HEK293 (cell line): Measurements from ENCODE around the gene LHFPL3.
"Not testable (repeated sequence)": the region's sequence is repeated elsewhere in the genome, so short reads cannot be mapped to it uniquely, and the experiment has no call there.

Source experiments
- CTCF ChIA-PET: fragments of 350-600 bp; formaldehyde crosslinking; extraction: SDS; loops from one replicate; lab custom pipeline; 2021; ENCODE audit warnings: antibody characterized with exemption; lab: Yijun Ruan, JAX
- POLR2A ChIA-PET: fragments of 300-600 bp; formaldehyde crosslinking; extraction: SDS; loops from one replicate; lab custom pipeline; 2020; ENCODE audit warnings: antibody characterized with exemption, inconsistent platforms; lab: Yijun Ruan, JAX
- H3K27ac ChIP-seq: fragments of 200-500 bp; sonication (Bioruptor generic); 2 replicates; pipeline ENCODE4 v1.5.1; 2014; ENCODE audit warnings: low read depth, low read length, control low read depth, inconsistent platforms; ENCODE audit errors: extremely low read depth
- H3K36me3 ChIP-seq, 2 experiments: fragments of 200-500 bp in 1 of 2; sonication (Bioruptor generic) in 1 of 2; 1 replicate in 1 of 2; 2 replicates in 1 of 2; pipeline ENCODE4 v1.5.1; 2014 to 2017; ENCODE audit warnings: inconsistent platforms in 2 of 2, low read length in 2 of 2; ENCODE audit not compliant: control insufficient read depth in 2 of 2, insufficient read depth in 1 of 2
- H3K4me1 ChIP-seq: fragments of 200-500 bp; sonication (Bioruptor generic); 2 replicates; pipeline ENCODE4 v1.5.1; 2014; ENCODE audit warnings: mild to moderate bottlenecking, low read length, inconsistent platforms; ENCODE audit not compliant: control insufficient read depth, insufficient read depth
- H3K4me3 ChIP-seq: 2 replicates; pipeline ENCODE4 v1.5.1; 2011; ENCODE audit warnings: low read depth, mild to moderate bottlenecking, control low read depth, low read length, moderate library complexity
- H3K9me3 ChIP-seq: fragments of 200-500 bp; sonication (Bioruptor generic); 2 replicates; pipeline ENCODE4 v1.5.1; 2014; ENCODE audit warnings: low read depth, low read length, inconsistent platforms; ENCODE audit not compliant: control insufficient read depth, insufficient read depth
- GLIS2 ChIP-seq: fragments of 450-650 bp; formaldehyde crosslinking; IDR thresholded peaks from 2 replicates; pipeline ENCODE4 v1.5.1; 2016; ENCODE audit warnings: missing biosample characterization, missing genetic modification characterization
- KLF16 ChIP-seq: fragments of 450-650 bp; formaldehyde crosslinking; IDR thresholded peaks from 2 replicates; pipeline ENCODE4 v1.5.1; 2017; ENCODE audit warnings: missing biosample characterization, missing genetic modification characterization
- MZF1 ChIP-seq: fragments of 450-650 bp; formaldehyde crosslinking; IDR thresholded peaks from 2 replicates; pipeline ENCODE4 v1.5.1; 2017; ENCODE audit warnings: missing biosample characterization, missing genetic modification characterization, borderline replicate concordance
- PATZ1 ChIP-seq: fragments of 450-650 bp; formaldehyde crosslinking; IDR thresholded peaks from 2 replicates; pipeline ENCODE4 v1.5.1; 2016; ENCODE audit warnings: missing biosample characterization, missing genetic modification characterization
- SP2 ChIP-seq: fragments of 450-650 bp; formaldehyde crosslinking; IDR thresholded peaks from 2 replicates; pipeline ENCODE4 v1.5.1; 2016; ENCODE audit warnings: missing biosample characterization, missing genetic modification characterization
- SP3 ChIP-seq: fragments of 450-650 bp; formaldehyde crosslinking; IDR thresholded peaks from 2 replicates; pipeline ENCODE4 v1.5.1; 2016; ENCODE audit warnings: missing biosample characterization, missing genetic modification characterization
- ZBTB17 ChIP-seq: fragments of 450-650 bp; formaldehyde crosslinking; IDR thresholded peaks from 2 replicates; pipeline ENCODE4 v1.5.1; 2016; ENCODE audit warnings: missing biosample characterization, missing genetic modification characterization
- ZBTB20 ChIP-seq: fragments of 450-650 bp; formaldehyde crosslinking; IDR thresholded peaks from 2 replicates; pipeline ENCODE4 v1.5.1; 2016; ENCODE audit warnings: missing biosample characterization, missing genetic modification characterization
- ZEB2 ChIP-seq: fragments of 450-650 bp; formaldehyde crosslinking; IDR thresholded peaks from 2 replicates; pipeline ENCODE4 v1.5.1; 2016; ENCODE audit warnings: missing biosample characterization, missing genetic modification characterization
- ZIC2 ChIP-seq: fragments of 450-650 bp; formaldehyde crosslinking; IDR thresholded peaks from 2 replicates; pipeline ENCODE4 v1.5.1; 2016; ENCODE audit warnings: missing biosample characterization, missing genetic modification characterization
- ZNF140 ChIP-seq: fragments of 450-650 bp; formaldehyde crosslinking; IDR thresholded peaks from 2 replicates; pipeline ENCODE4 v1.5.1; 2016; ENCODE audit warnings: missing biosample characterization, missing genetic modification characterization
- ZNF155 ChIP-seq: fragments of 450-650 bp; formaldehyde crosslinking; IDR thresholded peaks from 2 replicates; pipeline ENCODE4 v1.5.1; 2016; ENCODE audit warnings: missing biosample characterization, missing genetic modification characterization
- ZNF335 ChIP-seq: fragments of 450-650 bp; formaldehyde crosslinking; conservative IDR thresholded peaks from 2 replicates; pipeline ENCODE4 v1.5.1; 2016; ENCODE audit warnings: missing biosample characterization, missing genetic modification characterization
- ZNF341 ChIP-seq: fragments of 450-650 bp; formaldehyde crosslinking; IDR thresholded peaks from 2 replicates; pipeline ENCODE4; 2016; ENCODE audit warnings: low read depth, missing biosample characterization, missing genetic modification characterization
- ZNF366 ChIP-seq: fragments of 450-650 bp; formaldehyde crosslinking; conservative IDR thresholded peaks from 2 replicates; pipeline ENCODE4 v1.5.1; 2016; ENCODE audit warnings: missing biosample characterization, missing genetic modification characterization
- ZNF560 ChIP-seq: fragments of 450-650 bp; formaldehyde crosslinking; IDR thresholded peaks from 2 replicates; pipeline ENCODE4 v1.5.1; 2017; ENCODE audit warnings: missing biosample characterization, missing genetic modification characterization, borderline replicate concordance
- ZNF692 ChIP-seq: fragments of 450-650 bp; formaldehyde crosslinking; IDR thresholded peaks from 2 replicates; pipeline ENCODE4 v1.5.1; 2016; ENCODE audit warnings: missing biosample characterization, missing genetic modification characterization
- TF ChIP-seq, protein P1 (sequence below): fragments of 450-650 bp; formaldehyde crosslinking; optimal IDR thresholded peaks from 2 replicates; pipeline ENCODE3; 2016; ENCODE audit warnings: missing biosample characterization, mild to moderate bottlenecking, missing genetic modification characterization
- TF ChIP-seq, protein P2 (sequence below): fragments of 450-650 bp; formaldehyde crosslinking; IDR thresholded peaks from 2 replicates; pipeline ENCODE4 v1.5.1; 2017; ENCODE audit warnings: missing biosample characterization, missing genetic modification characterization
- TF ChIP-seq, protein P3 (sequence below): fragments of 450-650 bp; IDR thresholded peaks from 2 replicates; pipeline ENCODE4 v1.5.1; 2018; ENCODE audit warnings: missing biosample characterization, mild to moderate bottlenecking, missing genetic modification characterization
- TF ChIP-seq, protein P4 (sequence below): fragments of 450-650 bp; IDR thresholded peaks from 2 replicates; pipeline ENCODE4 v1.5.1; 2018; ENCODE audit warnings: missing biosample characterization, missing genetic modification characterization
- TF ChIP-seq, protein P5 (sequence below): fragments of 450-650 bp; formaldehyde crosslinking; IDR thresholded peaks from 2 replicates; pipeline ENCODE4 v1.5.1; 2016; ENCODE audit warnings: missing biosample characterization, missing genetic modification characterization

LHFPL3 gene

DNA sequence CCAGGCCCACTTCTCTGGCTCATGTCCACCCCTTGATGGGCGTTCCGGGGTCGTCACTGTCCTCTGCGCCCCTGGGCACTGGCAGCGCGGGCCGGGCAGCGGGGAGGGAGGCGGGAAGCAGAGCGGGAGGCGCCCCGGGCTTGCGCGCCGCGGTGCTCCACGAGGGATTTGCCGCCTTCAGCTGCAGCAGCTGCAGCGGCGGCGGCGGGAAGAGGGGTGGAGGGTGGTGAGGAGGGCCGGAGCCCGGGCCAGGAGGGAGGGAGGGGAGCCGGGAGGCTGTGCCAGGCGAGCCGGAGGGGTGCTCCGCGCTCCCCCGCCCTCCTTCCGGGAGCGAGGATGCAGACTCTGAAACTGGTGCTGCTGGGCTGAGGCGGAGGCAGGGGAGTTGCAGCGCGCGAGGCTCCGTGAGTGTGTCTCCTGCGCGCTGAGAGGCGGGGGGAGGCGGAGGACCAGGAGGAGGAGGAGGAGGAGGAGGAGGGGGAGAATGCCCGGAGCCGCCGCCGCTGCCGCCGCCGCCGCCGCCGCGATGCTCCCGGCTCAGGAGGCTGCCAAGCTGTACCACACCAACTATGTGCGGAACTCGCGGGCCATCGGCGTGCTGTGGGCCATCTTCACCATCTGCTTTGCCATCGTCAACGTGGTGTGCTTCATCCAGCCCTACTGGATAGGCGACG is at the start of gene LHFPL3:
TSS of gene LHFPL3 (plus strand) at position 308 of the 674 bp plus-strand sequence.
- no peak within 1 kb of the TSS for H3K27ac ChIP-seq
- H3K4me3 ChIP-seq: peak within 1 kb of the TSS; percentile 29
- POLR2A ChIA-PET: no interaction called here
- CTCF ChIA-PET: interaction anchor here (0.6 kb wide), 1 partner anchor 599 kb away, joined by 3 read pairs; no protein-coding TSS in a partner anchor
- 0 out of 2 replicates have a peak, but pooled peaks cover 3% of the 10 kb centered on the region for H3K4me1 ChIP-seq
- H3K9me3 ChIP-seq: no peaks in the 10 kb centered on the region
- no peaks in the 10 kb centered on the region for H3K36me3 ChIP-seq
- no peak for TF ChIP-seq ZNF366
- peak; percentile 59 for TF ChIP-seq SP3 (tag by site-specific recombination)
- TF ChIP-seq ZBTB17 (tag by site-specific recombination): peak; percentile 55; the same call in 1 of the 2 replicates
- peak; percentile 99 for TF ChIP-seq ZNF335 (tag by site-specific recombination)
- peak; percentile 20; the same call in 1 of the 2 replicates for TF ChIP-seq PATZ1
- TF ChIP-seq ZNF341 (tag by site-specific recombination): peak; percentile 87
- TF ChIP-seq, protein P1, sequence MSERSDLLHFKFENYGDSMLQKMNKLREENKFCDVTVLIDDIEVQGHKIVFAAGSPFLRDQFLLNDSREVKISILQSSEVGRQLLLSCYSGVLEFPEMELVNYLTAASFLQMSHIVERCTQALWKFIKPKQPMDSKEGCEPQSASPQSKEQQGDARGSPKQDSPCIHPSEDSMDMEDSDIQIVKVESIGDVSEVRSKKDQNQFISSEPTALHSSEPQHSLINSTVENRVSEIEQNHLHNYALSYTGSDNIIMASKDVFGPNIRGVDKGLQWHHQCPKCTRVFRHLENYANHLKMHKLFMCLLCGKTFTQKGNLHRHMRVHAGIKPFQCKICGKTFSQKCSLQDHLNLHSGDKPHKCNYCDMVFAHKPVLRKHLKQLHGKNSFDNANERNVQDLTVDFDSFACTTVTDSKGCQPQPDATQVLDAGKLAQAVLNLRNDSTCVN (tag by site-specific recombination): peak; percentile 59
- TF ChIP-seq ZIC2 (tag by site-specific recombination): peak; percentile 49
- TF ChIP-seq, protein P2, sequence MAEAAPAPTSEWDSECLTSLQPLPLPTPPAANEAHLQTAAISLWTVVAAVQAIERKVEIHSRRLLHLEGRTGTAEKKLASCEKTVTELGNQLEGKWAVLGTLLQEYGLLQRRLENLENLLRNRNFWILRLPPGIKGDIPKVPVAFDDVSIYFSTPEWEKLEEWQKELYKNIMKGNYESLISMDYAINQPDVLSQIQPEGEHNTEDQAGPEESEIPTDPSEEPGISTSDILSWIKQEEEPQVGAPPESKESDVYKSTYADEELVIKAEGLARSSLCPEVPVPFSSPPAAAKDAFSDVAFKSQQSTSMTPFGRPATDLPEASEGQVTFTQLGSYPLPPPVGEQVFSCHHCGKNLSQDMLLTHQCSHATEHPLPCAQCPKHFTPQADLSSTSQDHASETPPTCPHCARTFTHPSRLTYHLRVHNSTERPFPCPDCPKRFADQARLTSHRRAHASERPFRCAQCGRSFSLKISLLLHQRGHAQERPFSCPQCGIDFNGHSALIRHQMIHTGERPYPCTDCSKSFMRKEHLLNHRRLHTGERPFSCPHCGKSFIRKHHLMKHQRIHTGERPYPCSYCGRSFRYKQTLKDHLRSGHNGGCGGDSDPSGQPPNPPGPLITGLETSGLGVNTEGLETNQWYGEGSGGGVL (tag by site-specific recombination): peak; percentile 88
- TF ChIP-seq GLIS2 (tag by site-specific recombination): peak; percentile 67
- TF ChIP-seq KLF16 (tag by site-specific recombination): peak; percentile 53; the same call in 1 of the 2 replicates
- TF ChIP-seq ZEB2 (tag by site-specific recombination): no peak
- no peak for TF ChIP-seq MZF1
- TF ChIP-seq SP2 (tag by site-specific recombination): peak; percentile 66
- TF ChIP-seq ZNF692: 0 out of 2 replicates have a peak, but pooled peaks have one; percentile 23
- TF ChIP-seq, protein P3, sequence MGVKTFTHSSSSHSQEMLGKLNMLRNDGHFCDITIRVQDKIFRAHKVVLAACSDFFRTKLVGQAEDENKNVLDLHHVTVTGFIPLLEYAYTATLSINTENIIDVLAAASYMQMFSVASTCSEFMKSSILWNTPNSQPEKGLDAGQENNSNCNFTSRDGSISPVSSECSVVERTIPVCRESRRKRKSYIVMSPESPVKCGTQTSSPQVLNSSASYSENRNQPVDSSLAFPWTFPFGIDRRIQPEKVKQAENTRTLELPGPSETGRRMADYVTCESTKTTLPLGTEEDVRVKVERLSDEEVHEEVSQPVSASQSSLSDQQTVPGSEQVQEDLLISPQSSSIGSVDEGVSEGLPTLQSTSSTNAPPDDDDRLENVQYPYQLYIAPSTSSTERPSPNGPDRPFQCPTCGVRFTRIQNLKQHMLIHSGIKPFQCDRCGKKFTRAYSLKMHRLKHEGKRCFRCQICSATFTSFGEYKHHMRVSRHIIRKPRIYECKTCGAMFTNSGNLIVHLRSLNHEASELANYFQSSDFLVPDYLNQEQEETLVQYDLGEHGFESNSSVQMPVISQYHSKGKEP: peak; percentile 39; the same call in 1 of the 2 replicates
- peak; percentile 90 for TF ChIP-seq ZNF560 (tag by site-specific recombination)
- no peak for TF ChIP-seq ZNF140
- TF ChIP-seq, protein P4, sequence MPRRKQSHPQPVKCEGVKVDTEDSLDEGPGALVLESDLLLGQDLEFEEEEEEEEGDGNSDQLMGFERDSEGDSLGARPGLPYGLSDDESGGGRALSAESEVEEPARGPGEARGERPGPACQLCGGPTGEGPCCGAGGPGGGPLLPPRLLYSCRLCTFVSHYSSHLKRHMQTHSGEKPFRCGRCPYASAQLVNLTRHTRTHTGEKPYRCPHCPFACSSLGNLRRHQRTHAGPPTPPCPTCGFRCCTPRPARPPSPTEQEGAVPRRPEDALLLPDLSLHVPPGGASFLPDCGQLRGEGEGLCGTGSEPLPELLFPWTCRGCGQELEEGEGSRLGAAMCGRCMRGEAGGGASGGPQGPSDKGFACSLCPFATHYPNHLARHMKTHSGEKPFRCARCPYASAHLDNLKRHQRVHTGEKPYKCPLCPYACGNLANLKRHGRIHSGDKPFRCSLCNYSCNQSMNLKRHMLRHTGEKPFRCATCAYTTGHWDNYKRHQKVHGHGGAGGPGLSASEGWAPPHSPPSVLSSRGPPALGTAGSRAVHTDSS (tag by site-specific recombination): peak; percentile 65
- TF ChIP-seq ZBTB20: peak; percentile 73
- TF ChIP-seq ZNF155: no peak
- TF ChIP-seq, protein P5, sequence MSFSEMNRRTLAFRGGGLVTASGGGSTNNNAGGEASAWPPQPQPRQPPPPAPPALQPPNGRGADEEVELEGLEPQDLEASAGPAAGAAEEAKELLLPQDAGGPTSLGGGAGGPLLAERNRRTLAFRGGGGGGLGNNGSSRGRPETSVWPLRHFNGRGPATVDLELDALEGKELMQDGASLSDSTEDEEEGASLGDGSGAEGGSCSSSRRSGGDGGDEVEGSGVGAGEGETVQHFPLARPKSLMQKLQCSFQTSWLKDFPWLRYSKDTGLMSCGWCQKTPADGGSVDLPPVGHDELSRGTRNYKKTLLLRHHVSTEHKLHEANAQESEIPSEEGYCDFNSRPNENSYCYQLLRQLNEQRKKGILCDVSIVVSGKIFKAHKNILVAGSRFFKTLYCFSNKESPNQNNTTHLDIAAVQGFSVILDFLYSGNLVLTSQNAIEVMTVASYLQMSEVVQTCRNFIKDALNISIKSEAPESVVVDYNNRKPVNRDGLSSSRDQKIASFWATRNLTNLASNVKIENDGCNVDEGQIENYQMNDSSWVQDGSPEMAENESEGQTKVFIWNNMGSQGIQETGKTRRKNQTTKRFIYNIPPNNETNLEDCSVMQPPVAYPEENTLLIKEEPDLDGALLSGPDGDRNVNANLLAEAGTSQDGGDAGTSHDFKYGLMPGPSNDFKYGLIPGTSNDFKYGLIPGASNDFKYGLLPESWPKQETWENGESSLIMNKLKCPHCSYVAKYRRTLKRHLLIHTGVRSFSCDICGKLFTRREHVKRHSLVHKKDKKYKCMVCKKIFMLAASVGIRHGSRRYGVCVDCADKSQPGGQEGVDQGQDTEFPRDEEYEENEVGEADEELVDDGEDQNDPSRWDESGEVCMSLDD (tag by site-specific recombination): peak; percentile 44; the same call in 1 of the 2 replicates

- POLR2A ChIA-PET, H3K27ac ChIP-seq, CTCF ChIA-PET, H3K9me3 ChIP-seq, H3K4me3 ChIP-seq, H3K4me1 ChIP-seq, H3K36me3 ChIP-seq: not testable (repeated sequence)
Measured at GRCh38 chr7:104281685-104282084, 46.7 kb upstream of the LHFPL3 start.
